22Rv1 (cell line): ENCODE results near the gene HPCA.

Source experiments
- H3K27ac ChIP-seq: fragments of 450-650 bp; 2 replicates; pipeline ENCODE4 v1.5.1; 2017
- CTCF ChIP-seq: fragments of 450-650 bp; IDR thresholded peaks from 2 replicates; pipeline ENCODE4 v1.5.1; 2017; ENCODE audit warnings: mild to moderate bottlenecking
- ZFX ChIP-seq: fragments of 450-650 bp; IDR thresholded peaks from 2 replicates; pipeline ENCODE4 v1.6.1; 2017; ENCODE audit warnings: antibody characterized with exemption, borderline replicate concordance

Gene HPCA

DNA sequence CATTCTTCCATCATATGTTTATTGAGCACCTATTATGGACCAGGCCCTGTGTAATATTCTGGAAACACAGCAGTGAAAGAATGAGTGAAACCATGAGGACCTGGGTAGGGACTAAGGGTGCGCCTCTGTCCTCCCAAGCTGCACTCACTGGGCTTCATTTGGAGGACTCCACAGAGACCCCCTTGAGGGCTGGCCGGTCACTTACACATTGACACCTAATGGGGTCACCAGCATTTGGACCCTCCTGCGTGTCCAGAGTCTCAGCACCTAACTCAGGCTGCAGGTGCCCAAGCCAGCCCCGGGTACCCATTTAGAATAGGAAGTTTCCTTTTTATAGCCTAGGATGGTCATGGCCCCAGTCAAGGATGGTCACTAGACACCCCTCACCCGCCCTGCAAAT, 12.8 kb upstream of the HPCA start:
- no peak overlapping the region for H3K27ac ChIP-seq
- TF ChIP-seq ZFX (no peak), CTCF (no peak)

DNA sequence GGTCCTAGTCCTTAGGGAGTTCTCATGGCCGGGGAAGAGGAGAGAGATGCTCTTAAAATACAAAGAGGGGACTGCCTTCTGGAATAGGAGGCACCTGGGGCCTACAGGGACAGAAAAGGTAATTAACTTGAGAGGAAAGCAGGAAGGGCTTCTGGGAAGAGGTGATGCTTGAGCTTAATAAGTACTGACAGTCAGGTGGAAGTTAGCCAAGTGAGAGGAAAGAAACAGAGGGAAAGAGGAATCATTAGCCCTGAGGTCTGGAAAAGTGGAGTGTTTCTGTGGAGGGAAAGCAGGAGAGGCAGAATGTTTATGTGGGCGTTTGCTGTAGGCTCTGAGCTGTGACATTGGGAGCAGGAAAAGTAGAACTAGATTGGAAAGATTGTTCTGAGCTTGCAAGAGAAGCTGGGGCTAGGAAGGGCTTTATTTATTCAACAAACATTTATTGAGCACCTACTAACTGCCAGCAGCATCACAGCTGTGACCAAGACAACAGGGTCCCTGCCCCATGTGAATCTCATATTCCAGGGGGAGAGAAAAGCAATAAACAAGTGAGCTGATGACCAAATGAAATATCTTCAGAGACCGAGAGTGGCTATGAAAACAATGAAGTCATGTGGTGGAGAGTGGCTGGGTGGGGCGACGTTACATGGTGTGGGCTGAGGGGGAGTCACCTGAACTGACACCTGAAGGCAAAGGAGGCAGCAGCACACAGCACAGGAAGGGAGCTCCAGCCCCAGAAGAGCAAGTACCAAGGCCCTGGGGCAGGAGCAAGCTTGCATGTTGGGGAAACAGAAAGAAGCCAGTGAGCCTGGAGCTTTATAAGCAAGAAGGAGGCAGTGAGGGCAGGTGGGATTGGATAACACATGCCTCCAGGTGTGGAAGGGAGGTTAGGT, 11.2 kb upstream of the HPCA start:
- no peak for TF ChIP-seq ZFX
- TF ChIP-seq CTCF: no peak
- H3K27ac ChIP-seq: no peak overlapping the region

DNA sequence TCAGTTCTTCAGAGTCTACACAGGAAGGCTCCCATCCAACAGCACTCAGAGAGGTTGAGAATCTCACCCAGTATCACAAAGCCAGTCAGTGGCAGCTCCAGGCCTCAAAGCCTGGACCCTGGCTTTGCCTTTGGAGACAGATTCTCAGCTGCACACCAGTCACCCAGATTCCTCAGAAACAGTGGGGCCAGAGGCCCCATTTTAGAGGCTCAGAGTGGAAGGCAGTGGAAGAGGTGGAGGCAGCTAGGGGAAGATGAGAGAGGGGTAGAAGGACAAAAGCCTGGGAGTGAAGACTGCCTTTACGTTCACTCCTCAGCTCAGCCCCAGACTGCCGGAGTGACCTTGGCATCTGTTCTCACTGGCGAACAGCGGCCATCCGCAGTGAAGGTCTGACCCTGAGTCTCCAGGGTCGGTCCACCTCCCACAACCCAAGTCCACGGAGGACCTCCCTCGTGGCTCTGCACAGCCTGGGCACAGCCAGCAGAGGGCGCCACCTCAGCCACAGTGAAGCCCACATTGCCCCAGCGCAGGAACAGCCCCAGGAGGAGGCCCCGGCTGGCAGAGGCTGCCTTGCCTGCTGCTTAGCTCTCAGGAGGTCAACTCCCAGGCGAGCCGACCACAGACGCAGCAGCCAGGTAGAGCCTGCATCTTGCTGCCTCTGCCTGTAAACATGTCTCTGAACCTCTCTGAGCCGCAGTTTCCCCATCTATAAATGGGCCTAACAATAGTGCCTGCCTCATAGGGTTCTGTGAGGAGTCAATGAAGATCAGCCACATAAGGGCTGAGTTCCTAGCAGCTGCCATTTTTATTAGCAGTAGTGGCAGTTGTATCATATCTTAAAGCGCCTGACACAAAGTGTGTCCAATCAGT, 9.7 kb upstream of the HPCA start:
- H3K27ac ChIP-seq: no peak overlapping the region
- TF ChIP-seq CTCF: peak; percentile 96
- no peak for TF ChIP-seq ZFX

GRCh38 chr1:32877211-32878110, 8.8 kb upstream of the HPCA start:
- H3K27ac ChIP-seq: no peak overlapping the region
- no peak for TF ChIP-seq CTCF
- no peak for TF ChIP-seq ZFX

GRCh38 chr1:32878183-32878582, 8.1 kb upstream of the HPCA start:
- H3K27ac ChIP-seq: no peak overlapping the region
- TF ChIP-seq ZFX: no peak
- TF ChIP-seq CTCF: no peak

DNA sequence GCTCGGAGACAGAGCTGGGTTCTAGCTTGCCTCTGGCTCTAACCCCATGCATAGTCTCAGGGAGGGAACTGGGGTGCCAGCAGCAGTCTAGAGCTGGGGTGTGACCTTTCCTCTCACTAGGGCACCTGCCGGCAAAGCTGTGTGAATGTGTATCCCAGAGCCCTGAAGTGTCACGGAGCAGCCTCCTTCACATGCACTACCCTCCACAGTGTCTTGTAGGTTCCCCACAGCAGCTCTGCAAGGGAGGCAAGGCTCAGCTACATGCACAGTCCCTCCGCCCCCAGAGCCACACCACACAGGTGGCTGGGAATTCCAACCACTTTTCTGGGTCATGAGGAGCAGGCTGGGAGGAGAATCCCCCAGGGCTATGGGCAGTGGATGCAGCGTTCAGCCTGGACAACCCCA, 7.7 kb upstream of the HPCA start:
- no peak overlapping the region for H3K27ac ChIP-seq
- TF ChIP-seq CTCF (no peak), ZFX (no peak)
